ENCODE measurements around the gene ZNF133.

Gene ZNF133

GRCh38 chr20:18258126-18258860, 30.0 kb upstream of the ZNF133 start:
- TF ChIP-seq TAF1 (IDR thresholded peaks at IDR 0.05; ENCODE audit: low read depth): no peak
- peak; percentile 22; the same call in 1 of the 2 replicates for TF ChIP-seq RAD21 (IDR thresholded peaks at IDR 0.05; ENCODE audit: low read depth)

GRCh38 chr20:18259730-18260129, 28.6 kb upstream of the ZNF133 start:
- TF ChIP-seq TAF1 (IDR thresholded peaks at IDR 0.05; ENCODE audit: low read depth): no peak
- TF ChIP-seq ZBTB7A (IDR thresholded peaks at IDR 0.05; ENCODE audit: low read depth): no peak
- TF ChIP-seq NFIC (IDR thresholded peaks at IDR 0.05): no peak
- no peak for TF ChIP-seq REST (IDR thresholded peaks at IDR 0.05; ENCODE audit: low read depth)
- TF ChIP-seq EP300 (IDR thresholded peaks at IDR 0.05; ENCODE audit: borderline replicate concordance): no peak
- 0 out of 2 replicates have a peak, but pooled peaks have one; percentile 17 for TF ChIP-seq TCF12 (IDR thresholded peaks at IDR 0.05; ENCODE audit: low read depth)

- TF ChIP-seq FOXM1 (IDR thresholded peaks at IDR 0.05; ENCODE audit: borderline replicate concordance, low read depth) (peak; percentile 59; the same call in 1 of the 2 replicates), MAX (IDR thresholded peaks at IDR 0.05) (peak; percentile 66), RAD21 (IDR thresholded peaks at IDR 0.05; ENCODE audit: low read depth) (no peak), TAF1 (IDR thresholded peaks at IDR 0.05; ENCODE audit: low read depth) (no peak), REST (IDR thresholded peaks at IDR 0.05; ENCODE audit: low read depth) (no peak), YY1 (IDR thresholded peaks at IDR 0.05; ENCODE audit: low read depth) (peak; percentile 57; the same call in 1 of the 2 replicates), CEBPB (IDR thresholded peaks at IDR 0.05) (no peak), TEAD4 (IDR thresholded peaks at IDR 0.05) (peak; percentile 74), TCF12 (IDR thresholded peaks at IDR 0.05; ENCODE audit: low read depth) (peak; percentile 74; the same call in 1 of the 2 replicates), USF1 (IDR thresholded peaks at IDR 0.05) (peak; percentile 46), EGR1 (IDR thresholded peaks at IDR 0.05) (no peak), CREB1 (IDR thresholded peaks at IDR 0.05; ENCODE audit: low read depth) (no peak), ZBTB7A (IDR thresholded peaks at IDR 0.05; ENCODE audit: low read depth) (no peak), NFIC (IDR thresholded peaks at IDR 0.05) (peak; percentile 90), EP300 (IDR thresholded peaks at IDR 0.05; ENCODE audit: borderline replicate concordance) (peak; percentile 85)
These were observed 24.6 kb upstream of the ZNF133 start for GRCh38 chr20:18263723-18264122.

- TF ChIP-seq USF1 (IDR thresholded peaks at IDR 0.05) (no peak), NFIC (IDR thresholded peaks at IDR 0.05) (no peak), REST (IDR thresholded peaks at IDR 0.05; ENCODE audit: low read depth) (no peak), TAF1 (IDR thresholded peaks at IDR 0.05; ENCODE audit: low read depth) (no peak), CREB1 (IDR thresholded peaks at IDR 0.05; ENCODE audit: low read depth) (no peak), RAD21 (IDR thresholded peaks at IDR 0.05; ENCODE audit: low read depth) (no peak), ZBTB7A (IDR thresholded peaks at IDR 0.05; ENCODE audit: low read depth) (no peak)
These were observed 22.9 kb upstream of the ZNF133 start for GRCh38 chr20:18265441-18265840.

GRCh38 chr20:18266282-18266681, 22.0 kb upstream of the ZNF133 start:
- TF ChIP-seq USF1 (IDR thresholded peaks at IDR 0.05) (peak; percentile 81), MAX (IDR thresholded peaks at IDR 0.05) (no peak), NFIC (IDR thresholded peaks at IDR 0.05) (no peak), TEAD4 (IDR thresholded peaks at IDR 0.05) (no peak), REST (IDR thresholded peaks at IDR 0.05; ENCODE audit: low read depth) (no peak), YY1 (IDR thresholded peaks at IDR 0.05; ENCODE audit: low read depth) (no peak)
